Activated CD4-positive, alpha-beta memory T cell treated with anti-CD3 and anti-CD28 coated beads for 36 hours (primary cell): Measurements from ENCODE around the gene TTC9B. TPM values are rescaled to one million over a fixed set of nuclear protein-coding genes. Genes with fewer than 3 reads are reported as not detected.
A peak's percentile ranks its signal among the peaks of the same experiment; 100 is the strongest.
"Not testable (repeated sequence)": the region's sequence is repeated elsewhere in the genome, so short reads cannot be mapped to it uniquely, and the experiment has no call there.

ENCODE experiments used
- CTCF ChIA-PET: fragments of 350-600 bp; sonication (Branson Sonifier 250); formaldehyde crosslinking; loops from one replicate; lab custom pipeline; 2021; ENCODE audit warnings: antibody characterized with exemption, inconsistent platforms; lab: Charles Lee
- POLR2A ChIA-PET: fragments of 350-600 bp; sonication (Branson Sonifier 250); formaldehyde crosslinking; loops from one replicate; lab custom pipeline; 2021; ENCODE audit warnings: antibody characterized with exemption; lab: Charles Lee
- DNase-seq: peaks from one replicate; pipeline ENCODE4 v3.0.0-alpha.2; 2020
- H3K27ac Mint-ChIP-seq: one replicate; pipeline ENCODE4 v1.8.0; 2021; ENCODE audit warnings: mixed read lengths
- H3K27me3 Mint-ChIP-seq: one replicate; pipeline ENCODE4 v1.8.0; 2021; ENCODE audit warnings: mixed read lengths
- H3K36me3 Mint-ChIP-seq: one replicate; pipeline ENCODE4 v1.8.0; 2021; ENCODE audit warnings: mixed read lengths
- H3K4me1 Mint-ChIP-seq: one replicate; pipeline ENCODE4 v1.8.0; 2021; ENCODE audit warnings: low read depth, mixed read lengths
- H3K4me3 Mint-ChIP-seq: one replicate; pipeline ENCODE4 v1.8.0; 2021; ENCODE audit warnings: mild to moderate bottlenecking, mixed read lengths
- H3K9me3 Mint-ChIP-seq: one replicate; pipeline ENCODE4 v1.8.0; 2021; ENCODE audit warnings: mixed read lengths
- intact Hi-C: fragments of 100-400 bp; cut with micrococcal nuclease; formaldehyde crosslinking; loops from one replicate; pipeline ENCODE4 v1.15.1; 2023
- total RNA-seq, 2 experiments: library from RNA; stranded (reverse); gene quantifications; one replicate each; pipeline ENCODE4 v1.2.3, GENCODE V29; 2021

TTC9B gene
- total RNA-seq, 2 experiments from 2014 or later: not detected

DNA sequence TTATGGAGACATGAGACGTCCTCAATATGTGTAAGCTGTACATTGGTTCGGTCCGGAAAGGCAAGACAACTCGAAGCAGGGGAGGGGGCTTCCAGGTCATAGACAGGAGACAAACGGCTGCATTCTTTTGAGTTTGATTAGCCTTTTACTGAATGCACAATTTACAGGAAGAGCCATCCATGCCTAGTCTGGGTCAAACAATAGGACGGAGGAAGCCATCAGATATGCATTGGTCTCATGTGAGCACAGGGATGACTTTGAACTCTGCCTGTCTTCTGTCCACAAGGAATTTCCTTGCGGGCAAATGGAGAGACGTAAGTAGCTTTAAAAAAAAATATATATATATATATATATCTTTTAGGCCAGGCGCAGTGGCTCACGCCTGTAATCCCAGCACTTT is 10.2 kb upstream of the TTC9B start:
- Mint-ChIP-seq H3K4me1 (peaks cover 22% of the 10 kb centered on the region), H3K27ac (no peak overlapping the region), H3K9me3 (no peaks in the 10 kb centered on the region), H3K27me3 (peaks cover 30% of the 10 kb centered on the region), H3K4me3 (no peak overlapping the region), H3K36me3 (no peaks in the 10 kb centered on the region)
- DNase-seq: no peak
- CTCF ChIA-PET: interaction anchor here (0.7 to 1.1 kb wide), 2 partner anchors 89 to 321 kb away, joined by 3 to 4 read pairs; no protein-coding TSS in a partner anchor
- POLR2A ChIA-PET: no interaction called here
- intact Hi-C loops: no loop called here

DNA sequence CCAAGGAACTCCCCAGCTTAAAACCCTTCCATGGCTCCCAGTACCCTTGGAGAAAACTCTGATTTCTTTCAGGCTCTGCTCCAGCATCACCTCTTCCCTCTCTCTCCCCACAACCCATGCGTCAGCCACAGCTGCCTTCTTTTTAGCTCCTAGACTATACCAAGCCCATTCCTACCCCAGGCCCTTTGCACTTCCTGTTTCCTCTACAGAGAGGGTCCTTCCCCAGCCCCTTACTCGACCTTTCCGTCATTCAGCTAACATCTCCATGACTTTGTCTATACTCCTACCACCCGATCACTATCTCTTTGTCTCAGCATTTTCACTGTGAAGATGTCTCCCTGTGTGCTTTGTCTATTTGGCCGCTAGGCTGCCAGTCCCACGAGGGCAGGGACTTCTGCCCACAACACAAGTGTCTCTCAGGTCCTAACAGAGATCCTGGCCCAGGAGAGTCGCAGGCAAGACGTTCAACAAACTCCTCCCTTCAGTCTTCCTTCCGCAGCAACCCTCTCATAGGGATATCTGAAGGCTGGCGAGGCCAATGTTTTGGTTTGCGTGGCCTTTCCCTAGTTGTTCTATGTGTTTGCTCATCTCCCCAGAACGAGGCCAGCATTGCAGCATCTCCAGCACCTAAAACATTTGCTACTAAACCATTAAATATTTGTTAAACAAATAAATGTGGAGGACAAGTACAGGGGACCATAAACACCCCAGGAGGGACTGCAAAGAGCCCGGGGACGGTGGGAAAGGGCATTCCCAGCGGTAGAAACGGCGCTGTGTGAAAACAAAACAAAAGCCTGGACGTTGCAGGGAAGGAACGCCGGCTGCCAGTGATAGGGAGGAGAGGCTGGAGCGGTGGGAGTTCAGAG is 7.5 kb upstream of the TTC9B start:
- intact Hi-C loops: no loop called here
- Mint-ChIP-seq H3K4me3 (no peak overlapping the region), H3K27me3 (peaks cover 36% of the 10 kb centered on the region), H3K36me3 (no peaks in the 10 kb centered on the region), H3K9me3 (peaks cover 2% of the 10 kb centered on the region), H3K4me1 (peaks cover 24% of the 10 kb centered on the region), H3K27ac (no peak overlapping the region)
- ChIA-PET CTCF (interaction anchor here (0.7 kb wide), 1 partner anchor 87 kb away, joined by 4 read pairs; no protein-coding TSS in a partner anchor), POLR2A (no interaction called here)
- DNase-seq: no peak

DNA sequence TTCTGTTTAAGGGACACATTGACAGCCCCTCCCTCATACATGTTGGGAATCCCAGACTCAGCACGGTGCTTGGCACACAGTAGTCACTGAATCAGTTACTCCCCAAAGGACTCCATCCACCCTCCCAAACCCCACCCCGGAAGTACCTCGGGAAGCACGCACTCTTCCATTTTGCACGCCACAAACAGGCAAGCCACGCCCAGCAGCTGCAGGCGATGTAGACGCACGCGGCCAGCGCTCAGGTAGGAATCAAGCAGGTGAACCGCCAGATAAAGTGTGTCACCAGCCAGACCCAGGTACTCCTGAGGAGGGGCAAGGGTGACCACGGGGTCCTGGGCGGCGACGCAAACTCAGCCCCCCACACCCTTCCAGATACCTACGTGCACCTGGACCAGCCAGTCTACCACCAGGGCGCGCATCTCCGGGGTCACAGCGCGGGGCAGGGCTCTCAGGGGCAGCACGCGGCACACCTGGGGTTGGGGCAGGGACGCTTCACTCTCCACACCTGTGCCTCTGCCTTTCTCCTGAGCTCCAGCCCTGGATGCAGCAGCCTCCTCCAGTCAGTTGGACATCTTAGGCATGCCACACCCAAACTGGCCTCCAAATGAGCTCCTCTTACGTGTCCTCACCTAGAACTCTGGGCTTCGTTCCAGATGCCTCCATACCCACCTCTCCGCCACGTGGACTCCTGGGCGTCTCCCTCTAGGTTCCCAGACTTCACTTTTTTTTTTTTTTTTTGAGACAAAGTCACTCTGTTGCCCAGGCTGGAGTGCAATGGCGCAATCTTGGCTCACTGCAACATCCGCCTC is 6.4 kb upstream of the TTC9B start:
- no peak overlapping the region for H3K4me3 Mint-ChIP-seq
- H3K36me3 Mint-ChIP-seq: no peaks in the 10 kb centered on the region
- ChIA-PET POLR2A (no interaction called here), CTCF (interaction anchor here (0.7 kb wide), 1 partner anchor 86 kb away, joined by 4 read pairs; no protein-coding TSS in a partner anchor)
- peaks cover 41% of the 10 kb centered on the region for H3K27me3 Mint-ChIP-seq
- peaks cover 2% of the 10 kb centered on the region for H3K9me3 Mint-ChIP-seq
- H3K4me1 Mint-ChIP-seq: peaks cover 19% of the 10 kb centered on the region
- no peak overlapping the region for H3K27ac Mint-ChIP-seq
- DNase-seq: no peak
- intact Hi-C loops: no loop called here

DNA sequence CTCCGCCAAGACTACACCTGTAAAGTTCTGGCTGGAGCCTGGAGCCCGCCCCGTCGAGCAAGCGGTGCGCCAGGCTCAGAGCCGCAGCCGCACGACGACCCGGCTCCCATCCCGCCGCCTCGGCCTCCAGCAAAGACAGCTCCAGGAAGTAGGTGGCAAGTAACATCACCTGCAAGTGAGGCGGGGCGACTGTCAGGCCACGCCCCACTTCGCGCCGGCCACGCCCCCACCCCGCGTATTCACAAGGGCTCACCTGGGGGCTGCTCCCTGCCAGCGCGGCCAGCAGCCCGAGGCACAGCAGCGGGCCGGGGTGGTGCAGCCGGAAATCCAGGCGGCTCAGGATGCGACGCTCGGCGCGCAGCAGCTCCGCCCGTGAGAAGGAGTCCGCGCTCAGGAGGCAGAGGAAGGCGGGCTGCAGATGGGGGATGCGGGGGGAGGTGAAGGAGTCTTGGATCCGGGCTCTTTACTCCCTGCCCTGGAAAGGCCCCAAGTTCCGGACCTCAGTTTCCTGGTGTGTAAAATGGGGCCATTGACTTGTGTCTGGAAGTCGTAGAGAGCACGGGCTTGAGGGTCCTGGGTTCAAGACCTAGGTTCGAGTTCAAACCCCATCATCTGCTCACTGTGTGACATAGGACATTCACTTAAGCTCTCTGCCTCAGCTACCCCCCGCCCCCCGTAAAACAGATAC is 5.1 kb upstream of the TTC9B start:
- no peak overlapping the region for H3K27ac Mint-ChIP-seq
- POLR2A ChIA-PET: no interaction called here
- CTCF ChIA-PET: interaction anchor here (1.4 kb wide), 1 partner anchor 84 kb away, joined by 9 read pairs; no protein-coding TSS in a partner anchor

DNA sequence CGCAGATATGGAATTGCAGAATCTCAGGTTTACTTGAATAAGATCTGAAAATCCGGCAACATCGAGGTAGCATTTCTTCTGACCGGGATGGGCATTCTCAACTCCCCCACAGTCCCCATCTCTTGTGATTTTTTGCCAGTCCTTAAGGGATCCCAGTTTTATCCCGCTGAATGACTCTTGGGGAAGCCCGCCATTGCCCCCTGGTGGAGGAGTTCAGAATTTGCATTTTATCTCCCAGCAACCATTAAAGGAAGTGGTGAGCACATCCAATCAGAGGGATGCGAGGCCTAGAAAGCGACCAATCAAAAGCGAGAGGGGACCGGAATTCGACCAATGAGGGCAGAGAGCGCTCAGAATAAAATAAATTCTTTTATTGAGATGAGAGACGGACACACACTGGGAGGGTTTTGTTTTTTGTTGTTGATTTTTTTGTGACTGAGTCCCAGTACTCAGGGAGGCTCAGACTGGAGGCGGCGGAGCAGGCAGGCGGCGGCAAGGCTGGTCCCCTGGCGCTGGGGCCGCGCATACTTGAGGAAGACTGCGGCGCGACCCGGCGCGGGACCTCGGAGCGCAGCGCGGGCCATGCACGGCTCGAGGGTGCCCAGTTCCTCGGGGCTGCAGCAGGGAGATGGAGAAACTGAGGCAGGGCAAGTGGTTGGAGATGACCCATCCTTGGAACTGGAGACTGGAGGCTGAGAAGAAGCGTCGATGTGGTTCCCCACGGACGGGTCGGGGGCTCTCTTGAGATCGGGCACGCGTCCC is 3.9 kb upstream of the TTC9B start:
- peak; percentile 82 for DNase-seq
- Mint-ChIP-seq H3K27ac (no peak overlapping the region), H3K4me1 (peaks cover 11% of the 10 kb centered on the region), H3K9me3 (peaks cover 2% of the 10 kb centered on the region), H3K27me3 (peaks cover 50% of the 10 kb centered on the region), H3K36me3 (no peaks in the 10 kb centered on the region), H3K4me3 (peak overlapping the region; percentile 3)
- ChIA-PET POLR2A (no interaction called here), CTCF (interaction anchor here (1.4 to 5.1 kb wide), 2 partner anchors 81 to 82 kb away, joined by 9 to 47 read pairs; no protein-coding TSS in a partner anchor)
- intact Hi-C loops: loop anchor here (1.0 kb wide), 1 partner anchor 83 kb away; no protein-coding TSS in a partner anchor

More for the DNA sequence above, 5.1 kb upstream of the TTC9B start:
- Mint-ChIP-seq H3K4me3 (no peak overlapping the region), H3K9me3 (peaks cover 2% of the 10 kb centered on the region), H3K36me3 (no peaks in the 10 kb centered on the region), H3K4me1 (peaks cover 11% of the 10 kb centered on the region), H3K27me3 (peaks cover 51% of the 10 kb centered on the region)
- DNase-seq: peak; percentile 44
- intact Hi-C loops: no loop called here

DNA sequence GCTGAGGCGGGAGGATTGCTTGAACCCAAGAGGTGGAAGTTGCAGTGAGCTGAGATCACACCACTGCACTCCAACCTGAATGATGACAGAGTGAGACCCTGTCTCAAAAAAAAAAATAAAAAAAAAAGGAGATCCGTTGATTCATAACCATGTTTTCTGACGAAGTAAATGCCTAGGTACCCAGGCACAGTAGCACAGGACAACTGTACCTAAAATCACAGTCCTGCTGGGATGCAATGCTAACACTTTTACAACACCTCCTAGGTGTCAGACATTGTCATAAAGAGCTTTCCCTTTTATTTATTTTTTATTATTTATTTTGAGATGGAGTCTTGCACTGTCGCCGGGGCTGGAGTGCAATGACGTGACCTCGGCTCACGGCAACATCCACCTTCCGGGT is 2.5 kb upstream of the TTC9B start:
- no peak overlapping the region for H3K4me3 Mint-ChIP-seq
- peaks cover 49% of the 10 kb centered on the region for H3K27me3 Mint-ChIP-seq
- peaks cover 2% of the 10 kb centered on the region for H3K9me3 Mint-ChIP-seq
- ChIA-PET POLR2A (interaction anchor here (0.6 kb wide), 1 partner anchor 77 kb away, joined by 3 read pairs; no protein-coding TSS in a partner anchor), CTCF (interaction anchor here (0.6 to 5.1 kb wide), 5 partner anchors 18 to 201 kb away, joined by 3 to 47 read pairs (median 4); no protein-coding TSS in a partner anchor)
- no peak for DNase-seq
- no peaks in the 10 kb centered on the region for H3K36me3 Mint-ChIP-seq
- no peak overlapping the region for H3K27ac Mint-ChIP-seq
- intact Hi-C loops: no loop called here
- peaks cover 12% of the 10 kb centered on the region for H3K4me1 Mint-ChIP-seq

DNA sequence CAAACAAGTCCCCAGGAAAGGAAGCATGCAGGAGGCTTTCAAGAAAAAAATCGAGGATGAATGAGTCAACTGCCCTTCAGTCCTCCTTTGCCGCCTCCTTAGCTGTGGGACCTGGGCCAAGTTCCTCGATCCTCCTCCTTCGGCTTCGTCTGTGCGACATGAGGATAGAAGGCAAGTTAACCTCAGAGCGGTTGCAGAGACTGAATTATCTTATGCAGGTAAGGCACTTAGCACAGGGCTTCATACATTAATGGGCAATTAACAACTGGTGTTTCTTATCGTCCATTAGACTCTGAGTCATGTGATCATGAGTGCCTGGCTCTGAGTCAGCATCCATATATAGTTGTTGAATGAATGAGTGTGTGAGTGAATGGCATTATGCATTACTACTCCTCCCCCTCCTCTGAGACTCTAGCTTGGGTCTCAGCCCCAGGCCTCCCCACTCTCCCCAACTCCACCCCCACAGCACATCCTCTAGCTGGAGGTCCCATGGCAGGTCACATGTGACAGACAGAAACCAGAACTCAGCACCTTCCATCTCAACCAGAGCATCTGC is 1.6 kb upstream of the TTC9B start:
- ChIA-PET CTCF (interaction anchor here (0.9 to 5.1 kb wide), 3 partner anchors 17 to 79 kb away, joined by 3 to 47 read pairs (median 3); no protein-coding TSS in a partner anchor), POLR2A (no interaction called here)
- Mint-ChIP-seq H3K4me1 (peaks cover 8% of the 10 kb centered on the region), H3K4me3 (no peak overlapping the region), H3K27ac (no peak overlapping the region), H3K27me3 (peaks cover 42% of the 10 kb centered on the region), H3K36me3 (no peaks in the 10 kb centered on the region), H3K9me3 (peaks cover 2% of the 10 kb centered on the region)
- no peak for DNase-seq
- intact Hi-C loops: no loop called here

DNA sequence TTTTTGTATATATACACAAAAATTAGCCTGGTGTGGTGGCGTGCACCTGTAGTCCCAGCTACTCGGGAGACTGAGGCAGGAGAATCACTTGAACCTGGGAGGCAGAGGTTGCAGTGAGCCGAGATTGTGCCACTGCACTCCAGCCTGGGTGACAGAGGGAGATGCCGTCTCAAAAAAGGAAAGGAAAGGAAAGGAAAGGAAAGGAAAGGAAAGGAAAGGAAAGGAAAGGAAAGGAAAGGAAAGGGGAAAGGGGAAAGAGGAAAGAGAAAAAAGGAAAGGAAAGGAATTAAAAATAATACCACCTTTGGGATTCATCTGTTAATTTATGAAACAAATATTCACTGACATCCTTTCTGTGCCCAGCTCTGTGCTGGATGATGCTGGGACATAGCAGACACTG is 845 bp upstream of the TTC9B start:
- H3K4me3 Mint-ChIP-seq, POLR2A ChIA-PET, intact Hi-C loops, DNase-seq, H3K27ac Mint-ChIP-seq, H3K36me3 Mint-ChIP-seq, H3K4me1 Mint-ChIP-seq, H3K9me3 Mint-ChIP-seq: not testable (repeated sequence)
- CTCF ChIA-PET: interaction anchor here (0.7 to 5.1 kb wide), 5 partner anchors 8 to 78 kb away, joined by 3 to 47 read pairs (median 3); no protein-coding TSS in a partner anchor
- H3K27me3 Mint-ChIP-seq: peaks cover 34% of the 10 kb centered on the region

DNA sequence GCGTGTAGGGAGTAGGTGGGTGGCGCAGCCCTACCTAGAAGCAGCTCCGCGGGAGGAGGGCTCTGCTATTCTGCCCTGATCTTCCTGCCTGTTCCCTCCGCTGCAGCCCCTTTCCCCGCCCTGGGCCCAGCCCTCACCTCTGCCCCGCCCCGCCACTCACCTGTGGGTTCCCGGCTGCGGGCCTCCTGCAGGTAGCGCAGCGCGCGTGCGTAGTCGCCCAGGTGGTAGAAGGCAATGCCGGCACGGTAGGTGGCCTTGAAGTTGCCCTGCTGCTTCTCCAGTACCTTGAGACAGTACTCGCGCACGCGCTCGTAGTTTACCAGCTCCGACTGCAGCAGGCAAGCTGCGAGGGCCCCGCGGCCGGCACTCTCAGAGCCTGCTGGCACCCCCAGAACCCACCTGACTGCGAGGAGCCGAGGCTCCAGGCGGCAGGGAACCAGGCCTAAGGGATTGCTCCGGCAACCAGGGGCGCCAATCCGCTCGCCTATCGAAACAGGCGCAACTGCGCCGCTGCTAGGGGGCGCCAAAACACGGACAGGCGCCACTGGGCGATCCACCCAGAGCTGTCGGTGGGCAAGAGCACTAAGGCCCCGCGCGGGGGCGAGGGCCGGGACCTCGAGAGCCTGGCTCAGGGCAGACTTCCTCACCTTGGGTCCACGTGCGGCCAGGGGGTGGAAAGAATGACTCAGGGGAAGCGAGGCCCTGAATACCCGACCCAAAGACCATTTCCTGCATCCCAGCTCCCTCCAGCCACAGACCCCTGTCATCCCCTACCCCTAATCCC is 965 bp downstream of the TTC9B start:
- H3K4me3 Mint-ChIP-seq: no peak overlapping the region

DNA sequence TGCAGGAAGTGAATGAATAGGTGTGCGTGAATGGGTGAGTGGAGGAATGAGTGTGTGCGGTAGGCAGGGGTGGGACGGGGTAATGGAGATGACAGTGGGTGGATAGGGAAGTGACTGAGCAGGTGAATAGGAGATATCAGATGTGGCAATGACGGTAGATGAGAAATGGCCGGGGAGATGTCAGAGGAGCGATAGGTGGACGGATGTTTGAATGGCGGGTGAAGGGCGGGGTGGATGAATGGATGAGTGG is 1.5 kb downstream of the TTC9B start:
- Mint-ChIP-seq H3K9me3 (no peaks in the 10 kb centered on the region), H3K27ac (no peak overlapping the region), H3K36me3 (no peaks in the 10 kb centered on the region), H3K4me1 (peaks cover 5% of the 10 kb centered on the region), H3K27me3 (peaks cover 27% of the 10 kb centered on the region), H3K4me3 (no peak overlapping the region)
- DNase-seq: peak; percentile 35
- intact Hi-C loops: no loop called here
- POLR2A ChIA-PET: interaction anchor here (0.6 kb wide), 1 partner anchor 27 kb away, joined by 3 read pairs; no protein-coding TSS in a partner anchor
- CTCF ChIA-PET: interaction anchor here (0.5 to 1.1 kb wide), 2 partner anchors 10 to 77 kb away, joined by 3 read pairs; no protein-coding TSS in a partner anchor

More for the DNA sequence above, 965 bp downstream of the TTC9B start:
- peaks cover 2% of the 10 kb centered on the region for H3K9me3 Mint-ChIP-seq
- H3K27ac Mint-ChIP-seq: no peak overlapping the region
- H3K4me1 Mint-ChIP-seq: peaks cover 8% of the 10 kb centered on the region
- DNase-seq: peak; percentile 13
- H3K27me3 Mint-ChIP-seq: peaks cover 31% of the 10 kb centered on the region
- ChIA-PET CTCF (interaction anchor here (0.5 to 5.1 kb wide), 6 partner anchors 10 to 77 kb away, joined by 3 to 47 read pairs (median 4); no protein-coding TSS in a partner anchor), POLR2A (interaction anchor here (0.6 kb wide), 1 partner anchor 27 kb away, joined by 3 read pairs; no protein-coding TSS in a partner anchor)
- H3K36me3 Mint-ChIP-seq: no peaks in the 10 kb centered on the region
- intact Hi-C loops: no loop called here
